Activated CD4-positive, alpha-beta memory T cell treated with anti-CD3 and anti-CD28 coated beads, Interleukin-2, amount 10 ng/mL, durations not matched to agents 7 days and 5 days (primary cell): ENCODE measurements around the gene KIRREL3. TPM values are rescaled to one million over a fixed set of nuclear protein-coding genes. Genes with fewer than 3 reads are reported as not detected.

Experiments used
- CTCF ChIA-PET: fragments of 350-600 bp; sonication (Branson Sonifier 250); formaldehyde crosslinking; loops from one replicate; lab custom pipeline; 2021; ENCODE audit warnings: antibody characterized with exemption, inconsistent platforms; lab: Charles Lee
- POLR2A ChIA-PET: fragments of 350-600 bp; sonication (Branson Sonifier 250); formaldehyde crosslinking; loops from one replicate; lab custom pipeline; 2021; ENCODE audit warnings: antibody characterized with exemption; lab: Charles Lee
- DNase-seq: peaks from one replicate; pipeline ENCODE4 v3.0.0-alpha.2; 2020
- H3K27ac Mint-ChIP-seq: one replicate; pipeline ENCODE4 v1.8.0; 2021; ENCODE audit warnings: mild to moderate bottlenecking, mixed read lengths
- H3K27me3 Mint-ChIP-seq: one replicate; pipeline ENCODE4 v1.8.0; 2021; ENCODE audit warnings: mixed read lengths
- H3K36me3 Mint-ChIP-seq: one replicate; pipeline ENCODE4 v1.8.0; 2021; ENCODE audit warnings: low read depth, mixed read lengths
- H3K4me1 Mint-ChIP-seq: one replicate; pipeline ENCODE4 v1.8.0; 2021; ENCODE audit warnings: mixed read lengths
- H3K4me3 Mint-ChIP-seq: one replicate; pipeline ENCODE4 v1.8.0; 2021; ENCODE audit warnings: mild to moderate bottlenecking, mixed read lengths
- H3K9me3 Mint-ChIP-seq: one replicate; pipeline ENCODE4 v1.8.0; 2021; ENCODE audit warnings: mixed read lengths
- total RNA-seq, 2 experiments: library from RNA; stranded (reverse); gene quantifications; one replicate each; pipeline ENCODE4 v1.2.3, GENCODE V29; 2021

KIRREL3 gene
- total RNA-seq, 2 experiments from 2014 or later = not detected

GRCh38 chr11:126992065-126992803 lies 8.3 kb downstream of the KIRREL3 start:
- H3K9me3 Mint-ChIP-seq = no peaks in the 10 kb centered on the region
- CTCF ChIA-PET = interaction anchor here (0.7 to 2.8 kb wide), 2 partner anchors 122 to 275 kb away, joined by 4 to 14 read pairs; no protein-coding TSS in a partner anchor
- no peak for DNase-seq
- POLR2A ChIA-PET = no interaction called here
- no peaks in the 10 kb centered on the region for H3K36me3 Mint-ChIP-seq
- no peaks in the 10 kb centered on the region for H3K4me1 Mint-ChIP-seq
- no peak overlapping the region for H3K27ac Mint-ChIP-seq
- peaks cover 15% of the 10 kb centered on the region for H3K27me3 Mint-ChIP-seq
- no peak overlapping the region for H3K4me3 Mint-ChIP-seq

- CTCF ChIA-PET = interaction anchor here (0.7 to 2.8 kb wide), 2 partner anchors 123 to 275 kb away, joined by 4 to 14 read pairs; no protein-coding TSS in a partner anchor
- H3K27me3 Mint-ChIP-seq = peaks cover 10% of the 10 kb centered on the region
- no peak overlapping the region for H3K4me3 Mint-ChIP-seq
- no peaks in the 10 kb centered on the region for H3K9me3 Mint-ChIP-seq
- no peak for DNase-seq
- H3K4me1 Mint-ChIP-seq = no peaks in the 10 kb centered on the region
- H3K27ac Mint-ChIP-seq = no peak overlapping the region
- POLR2A ChIA-PET = no interaction called here
- no peaks in the 10 kb centered on the region for H3K36me3 Mint-ChIP-seq
Observed at GRCh38 chr11:126991596-126991995, 9.0 kb downstream of the KIRREL3 start.

GRCh38 chr11:126990716-126991480 lies 9.7 kb downstream of the KIRREL3 start:
- no peaks in the 10 kb centered on the region for H3K36me3 Mint-ChIP-seq
- ChIA-PET CTCF (interaction anchor here (0.8 to 2.8 kb wide), 5 partner anchors 12 to 304 kb away, joined by 3 to 14 read pairs (median 4); no protein-coding TSS in a partner anchor), POLR2A (no interaction called here)
- H3K27me3 Mint-ChIP-seq = peaks cover 6% of the 10 kb centered on the region
- DNase-seq = no peak
- H3K4me1 Mint-ChIP-seq = no peaks in the 10 kb centered on the region
- no peak overlapping the region for H3K4me3 Mint-ChIP-seq
- H3K27ac Mint-ChIP-seq = no peak overlapping the region
- no peaks in the 10 kb centered on the region for H3K9me3 Mint-ChIP-seq

- ChIA-PET CTCF (interaction anchor here (0.8 to 2.8 kb wide), 6 partner anchors 12 to 549 kb away, joined by 3 to 14 read pairs (median 4); no protein-coding TSS in a partner anchor), POLR2A (no interaction called here)
- no peak overlapping the region for H3K27ac Mint-ChIP-seq
- peak; percentile 61 for DNase-seq
- no peaks in the 10 kb centered on the region for H3K4me1 Mint-ChIP-seq
- H3K4me3 Mint-ChIP-seq = no peak overlapping the region
- H3K36me3 Mint-ChIP-seq = no peaks in the 10 kb centered on the region
- no peaks in the 10 kb centered on the region for H3K9me3 Mint-ChIP-seq
- H3K27me3 Mint-ChIP-seq = peaks cover 6% of the 10 kb centered on the region
Observed at GRCh38 chr11:126989942-126990715, 10.4 kb downstream of the KIRREL3 start.

GRCh38 chr11:126988655-126989054 lies 11.9 kb downstream of the KIRREL3 start:
- H3K4me3 Mint-ChIP-seq = no peak overlapping the region
- H3K4me1 Mint-ChIP-seq = no peaks in the 10 kb centered on the region
- no peak for DNase-seq
- ChIA-PET CTCF (interaction anchor here (1.0 to 1.3 kb wide), 2 partner anchors 10 to 547 kb away, joined by 4 to 5 read pairs; no protein-coding TSS in a partner anchor), POLR2A (no interaction called here)
- no peaks in the 10 kb centered on the region for H3K9me3 Mint-ChIP-seq
- H3K27me3 Mint-ChIP-seq = peaks cover 6% of the 10 kb centered on the region
- H3K27ac Mint-ChIP-seq = no peak overlapping the region
- no peaks in the 10 kb centered on the region for H3K36me3 Mint-ChIP-seq

- Mint-ChIP-seq H3K4me3 (no peak overlapping the region), H3K36me3 (no peaks in the 10 kb centered on the region), H3K27me3 (no peaks in the 10 kb centered on the region), H3K9me3 (no peaks in the 10 kb centered on the region), H3K4me1 (no peaks in the 10 kb centered on the region), H3K27ac (no peak overlapping the region)
- ChIA-PET POLR2A (no interaction called here), CTCF (no interaction called here)
- DNase-seq = no peak
Observed at GRCh38 chr11:126981635-126982034, 18.9 kb downstream of the KIRREL3 start.

- no peak overlapping the region for H3K4me3 Mint-ChIP-seq
- ChIA-PET CTCF (interaction anchor here (1.3 to 1.4 kb wide), 3 partner anchors 10 to 260 kb away, joined by 3 to 5 read pairs (median 5); no protein-coding TSS in a partner anchor), POLR2A (no interaction called here)
Observed at GRCh38 chr11:126978911-126979310, 21.7 kb downstream of the KIRREL3 start.

GRCh38 chr11:126978165-126978564 lies 22.4 kb downstream of the KIRREL3 start:
- CTCF ChIA-PET = interaction anchor here (1.4 kb wide), 1 partner anchor 12 kb away, joined by 5 read pairs; no protein-coding TSS in a partner anchor
- Mint-ChIP-seq H3K27ac (no peak overlapping the region), H3K27me3 (no peaks in the 10 kb centered on the region), H3K9me3 (no peaks in the 10 kb centered on the region), H3K4me3 (no peak overlapping the region), H3K36me3 (no peaks in the 10 kb centered on the region), H3K4me1 (no peaks in the 10 kb centered on the region)
- POLR2A ChIA-PET = no interaction called here
- no peak for DNase-seq

More at GRCh38 chr11:126978911-126979310, 21.7 kb downstream of the KIRREL3 start:
- Mint-ChIP-seq H3K9me3 (no peaks in the 10 kb centered on the region), H3K36me3 (no peaks in the 10 kb centered on the region), H3K4me1 (no peaks in the 10 kb centered on the region), H3K27ac (no peak overlapping the region), H3K27me3 (no peaks in the 10 kb centered on the region)
- DNase-seq = no peak

- no peaks in the 10 kb centered on the region for H3K4me1 Mint-ChIP-seq
- H3K36me3 Mint-ChIP-seq = no peaks in the 10 kb centered on the region
- POLR2A ChIA-PET = no interaction called here
- H3K27ac Mint-ChIP-seq = no peak overlapping the region
- H3K9me3 Mint-ChIP-seq = no peaks in the 10 kb centered on the region
- peaks cover 7% of the 10 kb centered on the region for H3K27me3 Mint-ChIP-seq
- CTCF ChIA-PET = no interaction called here
- H3K4me3 Mint-ChIP-seq = no peak overlapping the region
- DNase-seq = no peak
Observed at GRCh38 chr11:126973051-126973450, 27.5 kb downstream of the KIRREL3 start.

- Mint-ChIP-seq H3K27ac (no peak overlapping the region), H3K4me3 (no peak overlapping the region), H3K27me3 (peaks cover 9% of the 10 kb centered on the region), H3K4me1 (no peaks in the 10 kb centered on the region), H3K9me3 (no peaks in the 10 kb centered on the region), H3K36me3 (no peaks in the 10 kb centered on the region)
- no peak for DNase-seq
- CTCF ChIA-PET = no interaction called here
- POLR2A ChIA-PET = no interaction called here
Observed at GRCh38 chr11:126971305-126971704, 29.3 kb downstream of the KIRREL3 start.

- Mint-ChIP-seq H3K27me3 (peaks cover 9% of the 10 kb centered on the region), H3K27ac (no peak overlapping the region), H3K36me3 (no peaks in the 10 kb centered on the region), H3K4me3 (no peak overlapping the region), H3K9me3 (no peaks in the 10 kb centered on the region), H3K4me1 (no peaks in the 10 kb centered on the region)
- CTCF ChIA-PET = no interaction called here
- POLR2A ChIA-PET = no interaction called here
- no peak for DNase-seq
Observed at GRCh38 chr11:126969865-126970479, 30.6 kb downstream of the KIRREL3 start.

- ChIA-PET CTCF (no interaction called here), POLR2A (no interaction called here)
- H3K4me3 Mint-ChIP-seq = no peak overlapping the region
- no peaks in the 10 kb centered on the region for H3K9me3 Mint-ChIP-seq
- no peak for DNase-seq
- no peak overlapping the region for H3K27ac Mint-ChIP-seq
- H3K36me3 Mint-ChIP-seq = no peaks in the 10 kb centered on the region
- peaks cover 11% of the 10 kb centered on the region for H3K27me3 Mint-ChIP-seq
- H3K4me1 Mint-ChIP-seq = no peaks in the 10 kb centered on the region
Observed at GRCh38 chr11:126968915-126969314, 31.7 kb downstream of the KIRREL3 start.
